Gastrocnemius medialis (tissue), 4 donors: Measurements from ENCODE around the gene KIAA0040. TPM values are rescaled to one million over a fixed set of nuclear protein-coding genes. Genes with fewer than 3 reads are reported as not detected.
A peak's percentile ranks its signal among the peaks of the same experiment; 100 is the strongest.

ENCODE experiments used
- ATAC-seq, 2 donors: fragments of 150-250 bp; one replicate each; pipeline ENCODE4 v1.9.1; 2016
- DNase-seq, 2 donors: peaks; one replicate each; pipeline ENCODE4 v3.0.0-alpha.2; 2019
- H3K27ac ChIP-seq, 4 donors: fragments of 200-600 bp; sonication (generic); 1 replicate in 1 of 4; 2 replicates in 3 of 4; pipeline ENCODE4 v1.5.1; 2016 to 2018; ENCODE audit warnings: mild to moderate bottlenecking in 2 of 4, moderate library complexity in 1 of 4
- H3K27me3 ChIP-seq, 3 donors: fragments of 200-600 bp; sonication (generic) in 2 of 3; 1 replicate in 1 of 3; 2 replicates in 2 of 3; pipeline versions ENCODE4 v1.5.1 to v1.6.0; 2016 to 2019; ENCODE audit warnings: mild to moderate bottlenecking in 1 of 3, moderate library complexity in 1 of 3
- H3K36me3 ChIP-seq, 2 donors: fragments of 200-600 bp; sonication (generic) in 1 of 2; one replicate each; pipeline ENCODE4 v1.5.1; 2017 to 2018
- H3K4me1 ChIP-seq, 2 donors: fragments of 200-600 bp; sonication (generic) in 1 of 2; one replicate each; pipeline ENCODE4 v1.5.1; 2016 to 2017; ENCODE audit warnings: mild to moderate bottlenecking in 2 of 2
- H3K4me3 ChIP-seq, 4 donors: fragments of 200-600 bp; sonication (generic) in 3 of 4; 1 replicate in 1 of 4; 2 replicates in 3 of 4; pipeline ENCODE4 v1.5.1; 2016 to 2019; ENCODE audit warnings: mild to moderate bottlenecking in 2 of 4
- H3K9me3 ChIP-seq, 3 donors: fragments of 200-600 bp; sonication (generic) in 2 of 3; 1 replicate in 1 of 3; 2 replicates in 2 of 3; pipeline ENCODE4 v1.5.1; 2016 to 2019
- POLR2A ChIP-seq, 2 donors: fragments of 450-650 bp; IDR thresholded peaks; one replicate each; pipeline ENCODE4 v1.6.1; 2017; ENCODE audit warnings: antibody characterized with exemption in 2 of 2, mild to moderate bottlenecking in 2 of 2, moderate library complexity in 2 of 2
- in situ Hi-C, 4 donors: fragments of 200-750 bp; cut with MboI; loops; one replicate each; pipeline versions ENCODE4 v1.15.0 to v1.8.0; 2017; ENCODE audit warnings: low sequenced_read_pairs in 4 of 4
- intact Hi-C: fragments of 100-400 bp; cut with DNase I; formaldehyde crosslinking; loops from one replicate; pipeline ENCODE4 v1.15.1; 2023; ENCODE audit warnings: low total_unique reads
- total RNA-seq, 4 donors: library from RNA; depleted of rRNA; stranded (reverse); fragments of >200 nt; gene quantifications; one replicate each; pipeline versions ENCODE4 v1.1.0 to v1.2.3, GENCODE V29; 2016
- TF ChIP-seq, protein P1 (sequence below), 5 experiments: fragments of 450-650 bp in 3 of 5; fragments of 200-600 bp in 2 of 5; sonication (generic) in 2 of 5; IDR thresholded peaks in 4 of 5; conservative IDR thresholded peaks in 1 of 5; 1 replicate in 4 of 5; 2 replicates in 1 of 5; pipeline ENCODE4 v1.5.1; 2016 to 2019; ENCODE audit warnings: antibody characterized with exemption in 5 of 5, mild to moderate bottlenecking in 3 of 5, moderate library complexity in 3 of 5

The KIAA0040 gene
- total RNA-seq, 4 donors from 2014 or later, result 17.5 to 33.1 (median 19.5) TPM

GRCh38 chr1:175207971-175208370 is 15.4 kb upstream of the KIAA0040 start:
- ATAC-seq (peak in 1 of 2 donors; percentile 7), DNase-seq (no peak)
- Histone ChIP-seq H3K9me3 (no peaks in the 10 kb centered on the region), H3K27me3 (no peaks in the 10 kb centered on the region), H3K27ac (peak overlapping the region in 1 of 4 donors; percentile 65), H3K4me1 (peaks cover 0 to 38% of the 10 kb centered on the region in 2 donors), H3K4me3 (no peak overlapping the region), H3K36me3 (no peaks in the 10 kb centered on the region)
- intact Hi-C loops (no loop called here), in situ Hi-C loops (no loop called here)
- no peak for TF ChIP-seq POLR2A (IDR thresholded peaks at IDR 0.05)
- TF ChIP-seq, protein P1, sequence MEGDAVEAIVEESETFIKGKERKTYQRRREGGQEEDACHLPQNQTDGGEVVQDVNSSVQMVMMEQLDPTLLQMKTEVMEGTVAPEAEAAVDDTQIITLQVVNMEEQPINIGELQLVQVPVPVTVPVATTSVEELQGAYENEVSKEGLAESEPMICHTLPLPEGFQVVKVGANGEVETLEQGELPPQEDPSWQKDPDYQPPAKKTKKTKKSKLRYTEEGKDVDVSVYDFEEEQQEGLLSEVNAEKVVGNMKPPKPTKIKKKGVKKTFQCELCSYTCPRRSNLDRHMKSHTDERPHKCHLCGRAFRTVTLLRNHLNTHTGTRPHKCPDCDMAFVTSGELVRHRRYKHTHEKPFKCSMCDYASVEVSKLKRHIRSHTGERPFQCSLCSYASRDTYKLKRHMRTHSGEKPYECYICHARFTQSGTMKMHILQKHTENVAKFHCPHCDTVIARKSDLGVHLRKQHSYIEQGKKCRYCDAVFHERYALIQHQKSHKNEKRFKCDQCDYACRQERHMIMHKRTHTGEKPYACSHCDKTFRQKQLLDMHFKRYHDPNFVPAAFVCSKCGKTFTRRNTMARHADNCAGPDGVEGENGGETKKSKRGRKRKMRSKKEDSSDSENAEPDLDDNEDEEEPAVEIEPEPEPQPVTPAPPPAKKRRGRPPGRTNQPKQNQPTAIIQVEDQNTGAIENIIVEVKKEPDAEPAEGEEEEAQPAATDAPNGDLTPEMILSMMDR (IDR thresholded peaks at IDR 0.05 in 4 of 5, conservative IDR thresholded peaks at IDR 0.05 in 1 of 5), result no peak

GRCh38 chr1:175206687-175207086 is 14.1 kb upstream of the KIAA0040 start:
- Histone ChIP-seq H3K9me3 (no peaks in the 10 kb centered on the region), H3K36me3 (no peaks in the 10 kb centered on the region), H3K4me1 (peaks cover 0 to 38% of the 10 kb centered on the region in 2 donors), H3K27ac (peak overlapping the region in 1 of 4 donors; percentile 39), H3K27me3 (no peaks in the 10 kb centered on the region), H3K4me3 (no peak overlapping the region)
- no peak for DNase-seq
- no peak for ATAC-seq
- in situ Hi-C loops (no loop called here), intact Hi-C loops (no loop called here)
- TF ChIP-seq, protein P1 (IDR thresholded peaks at IDR 0.05 in 4 of 5, conservative IDR thresholded peaks at IDR 0.05 in 1 of 5), result no peak
- TF ChIP-seq POLR2A (IDR thresholded peaks at IDR 0.05), result no peak

- intact Hi-C loops, result no loop called here
- H3K27ac ChIP-seq, result peak overlapping the region in 2 of 4 donors; percentile 45 to 71
Measured at GRCh38 chr1:175204330-175204729, 11.8 kb upstream of the KIAA0040 start.

GRCh38 chr1:175203570-175204068 is 11.0 kb upstream of the KIAA0040 start:
- in situ Hi-C loops (no loop called here), intact Hi-C loops (no loop called here)
- H3K9me3 ChIP-seq, result no peaks in the 10 kb centered on the region
- H3K4me3 ChIP-seq, result no peak overlapping the region
- no peaks in the 10 kb centered on the region for H3K27me3 ChIP-seq
- no peak for TF ChIP-seq POLR2A (IDR thresholded peaks at IDR 0.05)
- TF ChIP-seq, protein P1 (IDR thresholded peaks at IDR 0.05 in 4 of 5, conservative IDR thresholded peaks at IDR 0.05 in 1 of 5), result no peak
- H3K27ac ChIP-seq, result peak overlapping the region in 1 of 4 donors; percentile 71
- DNase-seq, result no peak
- no peak for ATAC-seq
- peaks cover 13 to 33% of the 10 kb centered on the region in 2 donors for H3K4me1 ChIP-seq
- H3K36me3 ChIP-seq, result no peaks in the 10 kb centered on the region

More at GRCh38 chr1:175204330-175204729, 11.8 kb upstream of the KIAA0040 start:
- in situ Hi-C loops, result no loop called here
- H3K4me3 ChIP-seq, result no peak overlapping the region
- no peaks in the 10 kb centered on the region for H3K27me3 ChIP-seq
- ATAC-seq, result peak; percentile 50 to 80
- no peaks in the 10 kb centered on the region for H3K9me3 ChIP-seq
- peaks cover 13 to 38% of the 10 kb centered on the region in 2 donors for H3K4me1 ChIP-seq
- TF ChIP-seq POLR2A (IDR thresholded peaks at IDR 0.05), result no peak
- TF ChIP-seq, protein P1 (IDR thresholded peaks at IDR 0.05 in 4 of 5, conservative IDR thresholded peaks at IDR 0.05 in 1 of 5), result no peak
- DNase-seq, result no peak
- H3K36me3 ChIP-seq, result no peaks in the 10 kb centered on the region
